Endothelial cell of umbilical vein (primary cell): Measurements from ENCODE around the gene EIF3A. TPM values are rescaled to one million over a fixed set of nuclear protein-coding genes. Genes with fewer than 3 reads are reported as not detected.

Experiments
- BruUV-seq: library from RNA; stranded (reverse); fragments of 400-500 nt; replicated peaks from 2 replicates; lab custom pipeline; 2021; lab: Mats Ljungman, UMichigan
- CTCF ChIA-PET: fragments of 300-600, 350-600 bp; sonication (Branson Sonifier 250); formaldehyde crosslinking; loops from one replicate; lab custom pipeline; 2021; ENCODE audit warnings: antibody characterized with exemption, inconsistent platforms; lab: Charles Lee
- POLR2A ChIA-PET: fragments of 300-600, 350-600 bp; sonication (Branson Sonifier 250); formaldehyde crosslinking; loops from one replicate; lab custom pipeline; 2021; ENCODE audit warnings: antibody characterized with exemption, inconsistent platforms; lab: Charles Lee
- DNase-seq: peaks from one replicate; pipeline ENCODE4 v3.0.0-alpha.2; 2011; ENCODE audit warnings: low read depth, low spot score
- FAIRE-seq: peaks from 2 replicates; lab custom pipeline; 2011; peaks lifted over from hg19 to GRCh38; lab: Jason Lieb, UNC
- H2AFZ ChIP-seq: 2 replicates; pipeline ENCODE4 v1.6.0; 2012; ENCODE audit warnings: low read depth, low read length, control low read depth, inconsistent platforms
- H3K27ac ChIP-seq: 2 replicates; pipeline ENCODE4 v1.5.1; 2011; ENCODE audit warnings: low read depth, mild to moderate bottlenecking, control low read depth, low read length, moderate library complexity; ENCODE audit not compliant: insufficient read depth
- H3K27me3 ChIP-seq, 2 experiments: 2 replicates each; pipeline versions ENCODE4 v1.6.0 to v1.6.1; 2011; ENCODE audit warnings: low read length in 2 of 2, mixed read lengths in 1 of 2; ENCODE audit not compliant: control insufficient read depth in 2 of 2, insufficient read depth in 2 of 2
- H3K36me3 ChIP-seq, 2 experiments: 2 replicates in 1 of 2; 3 replicates in 1 of 2; pipeline ENCODE4 v1.5.1; 2011; ENCODE audit warnings: low read length in 2 of 2, mild to moderate bottlenecking in 1 of 2, moderate library complexity in 1 of 2; ENCODE audit not compliant: control insufficient read depth in 2 of 2, insufficient read depth in 2 of 2; ENCODE audit errors: extremely low read depth in 1 of 2
- H3K4me1 ChIP-seq: 3 replicates; pipeline ENCODE4 v1.5.1; 2011; ENCODE audit warnings: mild to moderate bottlenecking, low read length; ENCODE audit not compliant: control insufficient read depth, insufficient read depth; ENCODE audit errors: extremely low read depth
- H3K4me2 ChIP-seq: 2 replicates; pipeline ENCODE4 v1.6.1; 2011; ENCODE audit warnings: low read length, control low read depth, mixed read lengths; ENCODE audit not compliant: insufficient read depth
- H3K4me3 ChIP-seq, 3 experiments: fragments of 200-600 bp in 1 of 3; sonication (generic), shearing (Covaris generic) in 1 of 3; replicated peaks in 1 of 3; 2 replicates each; pipeline ENCODE4 v1.5.1; 2011 to 2016; ENCODE audit warnings: control low read depth in 3 of 3, low read length in 3 of 3, mild to moderate bottlenecking in 2 of 3, inconsistent platforms in 1 of 3, low read depth in 1 of 3, moderate library complexity in 1 of 3; ENCODE audit not compliant: insufficient read depth in 1 of 3
- H3K79me2 ChIP-seq: 2 replicates; pipeline ENCODE4 v1.6.0; 2012; ENCODE audit warnings: low read length, inconsistent platforms; ENCODE audit not compliant: control insufficient read depth, insufficient read depth
- H3K9ac ChIP-seq: replicated peaks from 2 replicates; pipeline ENCODE3; 2011; ENCODE audit warnings: low read length, control low read depth; ENCODE audit not compliant: insufficient read depth; ENCODE audit errors: extremely low read depth
- H3K9me1 ChIP-seq: replicated peaks from 3 replicates; pipeline ENCODE4 v1.6.0; 2011; ENCODE audit warnings: mild to moderate bottlenecking, low read length; ENCODE audit not compliant: control insufficient read depth, insufficient read depth; ENCODE audit errors: extremely low read depth
- H3K9me3 ChIP-seq: replicated peaks from 2 replicates; pipeline ENCODE4 v1.5.1; 2012; ENCODE audit warnings: low read length, inconsistent platforms; ENCODE audit not compliant: control insufficient read depth, insufficient read depth
- H4K20me1 ChIP-seq: replicated peaks from 2 replicates; pipeline ENCODE3; 2011; ENCODE audit warnings: mild to moderate bottlenecking, low read length; ENCODE audit not compliant: control insufficient read depth, insufficient read depth; ENCODE audit errors: extremely low read depth
- CTCF ChIP-seq, 2 donors: IDR thresholded peaks; 1 replicate in 1 of 2; 2 replicates in 1 of 2; pipeline ENCODE4 v1.5.1; 2011; ENCODE audit warnings: low read length in 2 of 2, mild to moderate bottlenecking in 2 of 2, moderate library complexity in 2 of 2, control low read depth in 1 of 2, inconsistent platforms in 1 of 2, low read depth in 1 of 2; ENCODE audit not compliant: insufficient read depth in 1 of 2; ENCODE audit errors: extremely low read depth in 1 of 2
- EZH2 ChIP-seq: IDR thresholded peaks from 2 replicates; pipeline ENCODE4 v1.6.1; 2012; ENCODE audit warnings: borderline replicate concordance, low read depth, mild to moderate bottlenecking, moderate library complexity, low read length, inconsistent platforms; ENCODE audit not compliant: severe bottlenecking
- FOS ChIP-seq: IDR thresholded peaks from 2 replicates; pipeline ENCODE4 v1.6.1; 2011; ENCODE audit warnings: mild to moderate bottlenecking, low read length, moderate library complexity, borderline replicate concordance; ENCODE audit not compliant: insufficient read depth
- GATA2 ChIP-seq: IDR thresholded peaks from 2 replicates; pipeline ENCODE4 v1.7.0; 2011; ENCODE audit warnings: low read depth, mild to moderate bottlenecking, moderate library complexity, mixed read lengths, low read length; ENCODE audit not compliant: insufficient read length, insufficient read depth
- JUN ChIP-seq: IDR thresholded peaks from 2 replicates; pipeline ENCODE4 v1.6.1; 2011; ENCODE audit warnings: borderline replicate concordance, low read depth; ENCODE audit not compliant: insufficient read length, insufficient read depth
- MYC ChIP-seq: IDR thresholded peaks from one replicate; pipeline ENCODE4 v1.6.1; 2011; ENCODE audit warnings: mild to moderate bottlenecking, low read depth, low read length
- POLR2A ChIP-seq: IDR thresholded peaks from 2 replicates; pipeline ENCODE4 v1.6.1; 2012; ENCODE audit warnings: low read depth, mild to moderate bottlenecking, control low read depth, low read length
- POLR2AphosphoS5 ChIP-seq: IDR thresholded peaks from 2 replicates; pipeline ENCODE4 v1.6.1; 2012; ENCODE audit warnings: low read depth, mild to moderate bottlenecking, control low read depth, low read length, moderate library complexity; ENCODE audit not compliant: insufficient read depth
- dilution Hi-C: fragments of 300-500 bp; cut with MboI; formaldehyde crosslinking; loops from one replicate; pipeline ENCODE4 v1.15.0; 2019; ENCODE audit warnings: low sequenced_read_pairs; ENCODE audit not compliant: extremely low pct_ligation_motif_present
- intact Hi-C: fragments of 100-400 bp; cut with micrococcal nuclease; formaldehyde crosslinking; loops from one replicate; pipeline ENCODE4 v1.10.0; 2022
- polyA plus RNA-seq, 4 experiments: library from polyadenylated mRNA; depleted of rRNA in 3 of 4; stranded (reverse) in 3 of 4; unstranded in 1 of 4; fragments of >200 nt; gene quantifications; 2 replicates each; pipeline versions ENCODE4 v1.2.1 to v1.2.3, GENCODE V29; 2011 to 2012; ENCODE audit warnings: missing spikeins in 1 of 4
- total RNA-seq: library from RNA; stranded (reverse); gene quantifications from 2 replicates; pipeline ENCODE4 v1.2.3, GENCODE V29; 2021
- TF ChIP-seq, protein P1 (sequence below): IDR thresholded peaks from 2 replicates; pipeline ENCODE4 v1.6.1; 2011; ENCODE audit not compliant: insufficient read depth, insufficient read length

Gene EIF3A
- total and polyA plus RNA-seq, 2 donors (not counting 3 experiments of a cell fraction or from before 2014, with no cell fraction given) = 27.6 to 159 TPM

DNA sequence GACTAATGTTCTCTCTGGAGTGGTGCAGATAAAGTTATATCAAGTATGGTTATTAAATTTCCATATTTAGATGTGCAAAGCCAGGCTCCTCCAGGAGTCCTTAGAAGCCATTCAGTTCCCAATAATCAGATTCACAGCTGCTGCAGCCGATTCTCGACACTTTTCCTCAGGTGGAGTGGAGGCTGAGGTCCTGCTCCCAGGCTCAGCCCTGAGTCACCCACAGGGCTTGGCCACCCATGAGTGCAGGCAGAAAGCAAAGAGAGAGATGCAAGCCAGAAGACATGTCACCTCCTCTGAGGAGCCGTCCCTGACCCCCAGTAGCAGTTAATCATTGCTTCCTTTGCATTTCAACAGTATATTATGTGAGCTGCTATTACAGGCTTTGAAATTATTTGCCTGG is 87.4 kb downstream of the EIF3A start:
- no peak overlapping the region for H3K9ac ChIP-seq
- no peak overlapping the region for H2AFZ ChIP-seq
- intact Hi-C loops (no loop called here), dilution Hi-C loops (no loop called here)
- TF ChIP-seq MYC (no peak), POLR2AphosphoS5 (no peak), GATA2 (no peak), POLR2A (no peak), CTCF (IDR thresholded peaks at IDR 0.05; ENCODE audit: extremely low read depth in 1 of 2, insufficient read depth in 1 of 2, low read depth in 1 of 2, low read length in 2 of 2) (no peak), EZH2 (no peak), JUN (no peak), FOS (no peak)
- TF ChIP-seq, protein P1, sequence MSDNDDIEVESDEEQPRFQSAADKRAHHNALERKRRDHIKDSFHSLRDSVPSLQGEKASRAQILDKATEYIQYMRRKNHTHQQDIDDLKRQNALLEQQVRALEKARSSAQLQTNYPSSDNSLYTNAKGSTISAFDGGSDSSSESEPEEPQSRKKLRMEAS = no peak
- H4K20me1 ChIP-seq = no peaks in the 10 kb centered on the region
- no peaks in the 10 kb centered on the region for H3K36me3 ChIP-seq
- peaks cover 0 to 2% of the 10 kb centered on the region in 2 experiments for H3K27me3 ChIP-seq
- H3K9me1 ChIP-seq = no peaks in the 10 kb centered on the region
- no peak overlapping the region for H3K4me3 ChIP-seq
- no peak overlapping the region for H3K4me2 ChIP-seq
- no peak overlapping the region for H3K27ac ChIP-seq
- H3K79me2 ChIP-seq = no peaks in the 10 kb centered on the region
- CTCF ChIA-PET = no interaction called here
- BruUV-seq = no TSS peak
- DNase-seq = no peak
- H3K4me1 ChIP-seq = no peaks in the 10 kb centered on the region
- FAIRE-seq = no peak
- H3K9me3 ChIP-seq = no peaks in the 10 kb centered on the region
- POLR2A ChIA-PET = no interaction called here
